OCI-LY7 (cell line): ENCODE data around the gene STAG1.
"Not testable (repeated sequence)": the region's sequence is repeated elsewhere in the genome, so short reads cannot be mapped to it uniquely, and the experiment has no call there.

Experiments
- CTCF ChIP-seq: fragments of 200-600 bp; sonication (generic); conservative IDR thresholded peaks from 2 replicates; pipeline ENCODE4 v1.5.1; 2014; ENCODE audit warnings: mild to moderate bottlenecking, antibody characterized with exemption, low read length, moderate library complexity, mixed read lengths
- EZH2phosphoT487 ChIP-seq: fragments of 200-600 bp; sonication (generic); IDR thresholded peaks from 2 replicates; pipeline ENCODE4 v1.6.1; 2018; ENCODE audit warnings: low read depth, borderline replicate concordance, mild to moderate bottlenecking, mixed run types, antibody characterized with exemption, low read length, moderate library complexity, mixed read lengths

GRCh38 chr3:136722916-136723315, 29.3 kb downstream of the STAG1 start:
- TF ChIP-seq CTCF, EZH2phosphoT487: not testable (repeated sequence)
